ACC112 (cell line): Measurements from ENCODE around the gene TWIST2.

Experiments used
- H2AFZ ChIP-seq: fragments of 200-600 bp; sonication (generic); one replicate; pipeline ENCODE4 v1.6.0; 2017; ENCODE audit warnings: antibody characterized with exemption, low read length; ENCODE audit not compliant: unreplicated experiment
- H3K27ac ChIP-seq: fragments of 200-600 bp; sonication (generic); 2 replicates; pipeline ENCODE4 v1.5.1; 2014; ENCODE audit warnings: low read depth, mild to moderate bottlenecking, antibody characterized with exemption, low read length, moderate library complexity
- H3K27me3 ChIP-seq: fragments of 200-600 bp; sonication (generic); 2 replicates; pipeline ENCODE4 v1.6.1; 2014; ENCODE audit warnings: mild to moderate bottlenecking, antibody characterized with exemption, low read length, moderate library complexity, mixed read lengths; ENCODE audit not compliant: insufficient read depth
- H3K36me3 ChIP-seq: fragments of 200-600 bp; sonication (generic); 2 replicates; pipeline ENCODE4 v1.6.1; 2016; ENCODE audit warnings: mild to moderate bottlenecking, antibody characterized with exemption, low read length, moderate library complexity, mixed read lengths; ENCODE audit not compliant: insufficient read depth
- H3K4me1 ChIP-seq: fragments of 200-600 bp; sonication (generic); one replicate; pipeline ENCODE4 v1.6.1; 2016; ENCODE audit warnings: low read length, mixed read lengths; ENCODE audit not compliant: insufficient read depth, unreplicated experiment, control insufficient read depth
- H3K4me3 ChIP-seq: fragments of 200-600 bp; sonication (generic); 2 replicates; pipeline ENCODE4 v1.5.1; 2014; ENCODE audit warnings: mild to moderate bottlenecking, low read depth, low read length
- H3K79me2 ChIP-seq: fragments of 200-600 bp; sonication (generic); one replicate; pipeline ENCODE4 v1.6.0; 2016; ENCODE audit warnings: low read length; ENCODE audit not compliant: control insufficient read depth, unreplicated experiment, insufficient read depth

TWIST2 gene

DNA sequence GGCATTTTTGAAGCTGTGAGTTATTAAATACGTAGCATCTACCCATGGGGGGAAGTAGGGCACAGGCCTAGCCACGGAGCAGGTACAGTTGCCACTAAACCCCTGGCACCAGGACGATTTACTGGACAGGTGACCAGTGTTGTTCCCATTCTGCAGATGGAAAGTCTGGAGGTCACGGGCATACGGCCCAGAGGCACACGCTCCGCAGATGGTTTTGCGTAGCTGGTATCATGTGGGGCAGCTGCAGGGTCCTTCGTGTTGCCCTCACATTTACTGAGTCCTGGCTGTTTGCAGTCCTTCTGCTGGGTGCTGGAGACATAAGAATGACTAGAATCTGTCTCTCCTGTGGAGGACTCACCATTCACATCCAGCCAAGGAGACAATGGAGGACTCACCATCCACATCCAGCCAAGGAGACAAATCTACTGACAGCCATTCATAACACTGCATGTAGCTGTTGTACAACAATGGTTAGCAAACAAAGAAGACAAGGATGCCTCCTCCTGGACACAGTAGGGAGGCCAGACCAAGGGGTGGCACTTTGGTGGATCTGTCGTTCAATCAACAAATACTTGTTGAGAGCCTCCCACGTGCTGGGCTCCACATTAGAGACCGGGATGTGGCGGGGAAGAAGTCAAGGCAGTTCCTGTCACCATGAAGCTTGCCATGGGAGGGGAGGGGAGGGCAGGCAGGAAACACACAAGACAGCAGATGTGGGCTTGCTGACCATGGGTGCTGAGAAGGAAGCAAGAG, 24.9 kb downstream of the TWIST2 start:
- peaks cover 26% of the 10 kb centered on the region for H3K79me2 ChIP-seq
- H2AFZ ChIP-seq = no peak overlapping the region
- H3K27ac ChIP-seq = no peak overlapping the region
- H3K27me3 ChIP-seq = no peaks in the 10 kb centered on the region
- no peaks in the 10 kb centered on the region for H3K36me3 ChIP-seq
- H3K4me3 ChIP-seq = no peak overlapping the region
- H3K4me1 ChIP-seq = peaks cover 18% of the 10 kb centered on the region

GRCh38 chr2:238873381-238873801, 25.5 kb downstream of the TWIST2 start:
- Histone ChIP-seq H3K4me3 (no peak overlapping the region), H3K36me3 (no peaks in the 10 kb centered on the region), H3K79me2 (peaks cover 28% of the 10 kb centered on the region), H3K4me1 (peaks cover 12% of the 10 kb centered on the region), H3K27me3 (no peaks in the 10 kb centered on the region), H2AFZ (no peak overlapping the region), H3K27ac (no peak overlapping the region)

DNA sequence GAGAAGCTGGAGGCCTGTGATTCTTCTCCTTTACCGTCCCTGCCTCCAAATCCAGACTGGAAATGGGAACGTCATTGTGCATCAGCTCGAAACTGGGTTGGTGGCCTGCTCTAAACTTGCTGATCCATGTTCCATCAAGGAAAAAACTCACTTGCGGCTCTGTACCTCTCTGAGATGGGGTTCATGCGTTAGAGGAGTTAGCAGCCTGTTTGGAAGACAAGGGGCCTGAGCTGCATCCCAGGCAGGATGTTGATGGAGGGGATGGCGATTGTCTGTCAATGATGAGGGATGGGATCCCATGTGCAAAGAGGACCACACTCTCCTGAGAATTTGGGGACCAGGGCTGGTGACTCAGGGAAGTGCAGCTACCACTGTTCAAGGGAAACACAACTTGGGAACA, 26.0 kb downstream of the TWIST2 start:
- Histone ChIP-seq H3K4me1 (peaks cover 8% of the 10 kb centered on the region), H3K27ac (no peak overlapping the region), H3K4me3 (no peak overlapping the region), H3K27me3 (no peaks in the 10 kb centered on the region), H3K36me3 (no peaks in the 10 kb centered on the region), H2AFZ (no peak overlapping the region), H3K79me2 (peaks cover 24% of the 10 kb centered on the region)

DNA sequence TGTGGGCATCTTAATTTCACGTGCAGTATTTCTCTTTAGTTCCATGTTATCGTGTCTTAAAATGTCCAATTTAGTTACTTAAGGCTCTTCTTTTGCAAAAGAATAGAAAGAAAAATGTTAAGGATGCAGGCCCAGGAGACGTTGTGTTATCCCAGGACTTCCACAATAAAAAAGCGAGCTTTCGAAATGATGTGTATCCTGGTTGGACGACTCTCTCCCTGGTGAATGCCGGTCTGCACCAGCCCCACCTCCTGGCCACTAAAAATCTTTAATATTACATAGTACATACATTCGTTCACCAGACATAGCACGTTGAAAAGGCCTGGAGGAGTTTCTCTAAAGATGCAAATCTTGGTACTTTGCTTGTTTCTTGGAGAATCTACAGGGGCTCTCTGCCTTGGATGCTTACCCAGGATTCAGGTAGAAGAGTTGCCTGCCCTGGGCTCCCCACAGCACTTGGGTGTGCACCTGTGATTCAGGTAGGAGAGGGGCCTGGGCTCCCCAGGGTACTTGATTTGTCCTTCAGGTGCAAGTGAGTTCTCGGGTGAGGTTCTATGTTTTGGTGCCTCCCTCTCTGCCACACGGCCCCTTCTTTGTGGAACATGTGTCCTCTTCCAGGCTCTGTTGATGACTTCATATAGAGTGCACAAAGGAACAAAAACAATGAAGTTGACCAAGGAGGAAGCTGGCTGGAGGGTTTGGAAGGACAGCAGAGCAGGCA, 26.6 kb downstream of the TWIST2 start:
- Histone ChIP-seq H3K4me1 (peaks cover 1% of the 10 kb centered on the region), H3K79me2 (peaks cover 29% of the 10 kb centered on the region)

DNA sequence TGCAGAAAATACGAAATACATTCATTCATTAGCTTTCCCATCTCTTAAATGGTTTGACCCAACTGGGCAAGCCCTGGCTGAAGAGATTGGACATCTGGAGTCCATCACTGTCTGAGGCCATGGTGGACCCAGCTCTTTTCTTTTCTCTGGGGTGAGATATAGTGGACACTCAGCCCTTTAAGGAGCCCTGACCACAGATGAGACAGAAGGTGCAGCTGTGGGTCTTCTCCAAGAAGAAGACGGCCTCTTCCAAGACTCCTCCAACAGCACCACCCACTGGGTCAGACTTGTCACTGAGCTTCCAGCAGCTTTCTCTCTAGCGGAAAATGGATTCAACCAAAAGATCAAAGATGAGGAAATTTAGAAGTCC, 27.2 kb downstream of the TWIST2 start:
- H3K27ac ChIP-seq = no peak overlapping the region
- H3K79me2 ChIP-seq = peaks cover 33% of the 10 kb centered on the region
- no peaks in the 10 kb centered on the region for H3K4me1 ChIP-seq
- H3K4me3 ChIP-seq = no peak overlapping the region
- H3K27me3 ChIP-seq = no peaks in the 10 kb centered on the region
- H3K36me3 ChIP-seq = no peaks in the 10 kb centered on the region
- H2AFZ ChIP-seq = no peak overlapping the region

More for the DNA sequence above, 26.6 kb downstream of the TWIST2 start:
- Histone ChIP-seq H3K27ac (no peak overlapping the region), H3K36me3 (no peaks in the 10 kb centered on the region), H3K4me3 (no peak overlapping the region), H3K27me3 (no peaks in the 10 kb centered on the region), H2AFZ (no peak overlapping the region)

- Histone ChIP-seq H3K27me3 (no peaks in the 10 kb centered on the region), H3K36me3 (no peaks in the 10 kb centered on the region), H3K4me1 (no peaks in the 10 kb centered on the region)
Measured at GRCh38 chr2:238875471-238876231, 27.8 kb downstream of the TWIST2 start.

DNA sequence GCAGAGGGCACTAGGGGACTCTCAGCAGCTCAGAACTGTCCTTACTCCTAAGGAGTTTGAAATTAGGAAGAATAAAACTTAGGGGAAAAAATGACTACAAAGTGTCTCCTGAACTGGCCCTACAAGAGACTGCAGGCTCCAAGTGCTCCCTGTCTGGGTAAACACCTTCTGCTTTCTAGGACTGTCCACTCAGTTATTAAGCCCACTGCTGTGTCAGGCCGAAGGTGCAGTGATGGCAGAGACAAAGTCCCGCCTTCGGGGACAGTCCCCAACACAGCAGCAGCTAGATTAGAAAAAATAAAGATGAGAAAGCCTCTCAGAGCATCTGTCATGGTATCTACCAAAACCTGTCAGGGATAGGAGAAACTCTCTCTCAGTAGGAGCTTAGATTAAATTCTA, 28.3 kb downstream of the TWIST2 start:
- Histone ChIP-seq H3K27me3 (no peaks in the 10 kb centered on the region), H3K4me3 (no peak overlapping the region), H3K27ac (no peak overlapping the region), H3K79me2 (peaks cover 33% of the 10 kb centered on the region), H2AFZ (no peak overlapping the region), H3K36me3 (no peaks in the 10 kb centered on the region), H3K4me1 (no peaks in the 10 kb centered on the region)

More at GRCh38 chr2:238875471-238876231, 27.8 kb downstream of the TWIST2 start:
- no peak overlapping the region for H3K4me3 ChIP-seq
- no peak overlapping the region for H3K27ac ChIP-seq
- H2AFZ ChIP-seq = no peak overlapping the region
- peaks cover 33% of the 10 kb centered on the region for H3K79me2 ChIP-seq

DNA sequence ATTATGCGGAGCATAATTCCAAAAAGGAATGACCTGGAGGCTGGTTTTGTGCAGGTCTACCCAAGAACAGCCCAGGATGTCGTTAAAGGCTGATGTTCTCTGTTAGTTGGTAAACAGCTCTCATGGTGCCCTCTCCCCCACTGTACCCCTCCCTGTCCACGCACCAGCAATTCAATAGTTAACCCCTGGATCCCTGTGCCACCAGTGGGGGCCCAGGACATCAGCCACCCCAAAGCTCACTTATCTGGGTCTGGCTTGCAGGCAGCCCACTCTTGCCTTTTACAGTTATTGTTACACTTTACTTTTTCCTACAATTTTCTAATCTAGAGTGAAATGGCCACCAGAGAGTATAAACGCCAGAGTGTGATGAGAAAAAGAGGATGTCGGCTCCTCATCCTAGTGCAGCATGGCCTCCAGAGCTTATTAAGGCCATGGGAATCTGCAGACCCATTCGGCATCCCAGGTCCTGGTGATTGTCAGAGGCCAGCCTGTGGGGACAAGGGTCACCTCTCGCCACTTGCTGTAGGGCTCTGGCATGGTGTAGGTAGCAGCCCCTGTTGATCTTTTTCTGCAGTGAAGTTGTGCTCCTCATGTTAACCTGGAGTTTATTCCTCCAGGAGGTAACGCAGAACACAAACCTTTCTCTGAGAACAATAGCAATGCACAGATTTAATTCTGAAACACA, 30.3 kb downstream of the TWIST2 start:
- H3K4me1 ChIP-seq = peaks cover 9% of the 10 kb centered on the region
- H3K27me3 ChIP-seq = no peaks in the 10 kb centered on the region
- H3K36me3 ChIP-seq = no peaks in the 10 kb centered on the region
- no peak overlapping the region for H3K4me3 ChIP-seq
- no peak overlapping the region for H3K27ac ChIP-seq
- no peak overlapping the region for H2AFZ ChIP-seq
- H3K79me2 ChIP-seq = peaks cover 29% of the 10 kb centered on the region

GRCh38 chr2:238879043-238879442, 31.2 kb downstream of the TWIST2 start:
- Histone ChIP-seq H3K4me1 (peaks cover 9% of the 10 kb centered on the region), H3K79me2 (peaks cover 31% of the 10 kb centered on the region), H2AFZ (no peak overlapping the region), H3K36me3 (no peaks in the 10 kb centered on the region), H3K27me3 (no peaks in the 10 kb centered on the region), H3K27ac (no peak overlapping the region), H3K4me3 (no peak overlapping the region)

GRCh38 chr2:238879621-238880377, 31.9 kb downstream of the TWIST2 start:
- Histone ChIP-seq H3K4me1 (peaks cover 9% of the 10 kb centered on the region), H3K27ac (no peak overlapping the region), H3K27me3 (no peaks in the 10 kb centered on the region), H3K36me3 (no peaks in the 10 kb centered on the region), H2AFZ (no peak overlapping the region), H3K4me3 (no peak overlapping the region), H3K79me2 (peaks cover 31% of the 10 kb centered on the region)
